ENCODE data around the gene KYAT1.

KYAT1 gene

GRCh38 chr9:128887049-128887448 lies 5.3 kb upstream of the KYAT1 start:
- H3K27ac ChIP-seq (ENCODE audit: low read depth, low read length, poor library complexity, severe bottlenecking) = no peak overlapping the region
- H3K4me3 ChIP-seq (ENCODE audit: low read depth, low read length, poor library complexity, severe bottlenecking) = no peak overlapping the region
- no peak overlapping the region for H3K9ac ChIP-seq (ENCODE audit: low read length)
- H2AFZ ChIP-seq (ENCODE audit: low read length) = no peak overlapping the region
- TF ChIP-seq CTCF (IDR thresholded peaks at IDR 0.05; ENCODE audit: low read length) (no peak), EZH2 (IDR thresholded peaks at IDR 0.05; ENCODE audit: borderline replicate concordance, low read length) (no peak)
- no peaks in the 10 kb centered on the region for H4K20me1 ChIP-seq (ENCODE audit: insufficient read depth, low read length)
- no peak overlapping the region for H3K4me2 ChIP-seq (ENCODE audit: low read length)
- H3K9me2 ChIP-seq (ENCODE audit: low read depth, low read length) = no peaks in the 10 kb centered on the region
- H3K36me3 ChIP-seq (ENCODE audit: insufficient read depth, low read length) = peaks cover 36% of the 10 kb centered on the region; the same call in 1 of the 2 replicates
- peaks cover 10% of the 10 kb centered on the region for H3K4me1 ChIP-seq (ENCODE audit: insufficient read depth, low read length, severe bottlenecking)
- H3K79me2 ChIP-seq (ENCODE audit: insufficient read depth, low read length) = peaks cover 16% of the 10 kb centered on the region
- H3F3A ChIP-seq (ENCODE audit: insufficient read depth, low read length) = no peaks in the 10 kb centered on the region
- no peaks in the 10 kb centered on the region for H3K9me3 ChIP-seq (ENCODE audit: low read length)
- H3K27me3 ChIP-seq (ENCODE audit: insufficient read depth, low read length) = no peaks in the 10 kb centered on the region

- H3K9me3 ChIP-seq (ENCODE audit: low read length) = no peaks in the 10 kb centered on the region
- no peak overlapping the region for H3K27ac ChIP-seq (ENCODE audit: low read depth, low read length, poor library complexity, severe bottlenecking)
- H3K9me2 ChIP-seq (ENCODE audit: low read depth, low read length) = no peaks in the 10 kb centered on the region
- no peak overlapping the region for H3K4me2 ChIP-seq (ENCODE audit: low read length)
- no peaks in the 10 kb centered on the region for H3K27me3 ChIP-seq (ENCODE audit: insufficient read depth, low read length)
- H3F3A ChIP-seq (ENCODE audit: insufficient read depth, low read length) = no peaks in the 10 kb centered on the region
- H4K20me1 ChIP-seq (ENCODE audit: insufficient read depth, low read length) = no peaks in the 10 kb centered on the region
- peaks cover 16% of the 10 kb centered on the region for H3K79me2 ChIP-seq (ENCODE audit: insufficient read depth, low read length)
- TF ChIP-seq EZH2 (IDR thresholded peaks at IDR 0.05; ENCODE audit: borderline replicate concordance, low read length) = no peak
- no peak for TF ChIP-seq CTCF (IDR thresholded peaks at IDR 0.05; ENCODE audit: low read length)
- no peak overlapping the region for H3K9ac ChIP-seq (ENCODE audit: low read length)
- peaks cover 10% of the 10 kb centered on the region for H3K4me1 ChIP-seq (ENCODE audit: insufficient read depth, low read length, severe bottlenecking)
- no peak overlapping the region for H3K4me3 ChIP-seq (ENCODE audit: low read depth, low read length, poor library complexity, severe bottlenecking)
- no peak overlapping the region for H2AFZ ChIP-seq (ENCODE audit: low read length)
- peaks cover 33% of the 10 kb centered on the region; the same call in 1 of the 2 replicates for H3K36me3 ChIP-seq (ENCODE audit: insufficient read depth, low read length)
Measured at GRCh38 chr9:128886211-128886891, 4.6 kb upstream of the KYAT1 start.

- Histone ChIP-seq H3K4me1 (ENCODE audit: insufficient read depth, low read length, severe bottlenecking) (peaks cover 11% of the 10 kb centered on the region), H3K9me3 (ENCODE audit: low read length) (no peaks in the 10 kb centered on the region), H3K4me2 (ENCODE audit: low read length) (no peak overlapping the region), H3K27ac (ENCODE audit: low read depth, low read length, poor library complexity, severe bottlenecking) (no peak overlapping the region), H3K9me2 (ENCODE audit: low read depth, low read length) (no peaks in the 10 kb centered on the region), H2AFZ (ENCODE audit: low read length) (no peak overlapping the region), H4K20me1 (ENCODE audit: insufficient read depth, low read length) (no peaks in the 10 kb centered on the region), H3F3A (ENCODE audit: insufficient read depth, low read length) (no peaks in the 10 kb centered on the region), H3K4me3 (ENCODE audit: low read depth, low read length, poor library complexity, severe bottlenecking) (no peak overlapping the region), H3K79me2 (ENCODE audit: insufficient read depth, low read length) (peaks cover 16% of the 10 kb centered on the region), H3K36me3 (ENCODE audit: insufficient read depth, low read length) (peaks cover 33% of the 10 kb centered on the region; the same call in 1 of the 2 replicates), H3K9ac (ENCODE audit: low read length) (no peak overlapping the region), H3K27me3 (ENCODE audit: insufficient read depth, low read length) (no peaks in the 10 kb centered on the region)
- TF ChIP-seq CTCF (IDR thresholded peaks at IDR 0.05; ENCODE audit: low read length) (no peak), EZH2 (IDR thresholded peaks at IDR 0.05; ENCODE audit: borderline replicate concordance, low read length) (no peak)
Measured at GRCh38 chr9:128885798-128886197, 4.0 kb upstream of the KYAT1 start.
